Measurements from ENCODE around the gene CDH13.

The CDH13 gene

GRCh38 chr16:83472776-83473501, 846.2 kb downstream of the CDH13 start:
- TF ChIP-seq GATA3 (IDR thresholded peaks at IDR 0.05; ENCODE audit: low read depth, low read length) (no peak), GATA2 (IDR thresholded peaks at IDR 0.05; ENCODE audit: low read depth, low read length) (no peak)

GRCh38 chr16:83473926-83474650, 847.3 kb downstream of the CDH13 start:
- TF ChIP-seq GATA2 (IDR thresholded peaks at IDR 0.05; ENCODE audit: low read depth, low read length) (no peak), GATA3 (IDR thresholded peaks at IDR 0.05; ENCODE audit: low read depth, low read length) (no peak)

- TF ChIP-seq GATA2 (IDR thresholded peaks at IDR 0.05; ENCODE audit: low read depth, low read length) (no peak), GATA3 (IDR thresholded peaks at IDR 0.05; ENCODE audit: low read depth, low read length) (no peak)
Measured at GRCh38 chr16:83475108-83475507, 848.3 kb downstream of the CDH13 start.

- TF ChIP-seq GATA2 (IDR thresholded peaks at IDR 0.05; ENCODE audit: low read depth, low read length) = no peak
- TF ChIP-seq GATA3 (IDR thresholded peaks at IDR 0.05; ENCODE audit: low read depth, low read length) = no peak
Measured at GRCh38 chr16:83481589-83481988, 854.8 kb downstream of the CDH13 start.

- TF ChIP-seq GATA3 (IDR thresholded peaks at IDR 0.05; ENCODE audit: low read depth, low read length) = no peak
- TF ChIP-seq GATA2 (IDR thresholded peaks at IDR 0.05; ENCODE audit: low read depth, low read length) = no peak
Measured at GRCh38 chr16:83482545-83483162, 855.9 kb downstream of the CDH13 start.

- no peak for TF ChIP-seq GATA3 (IDR thresholded peaks at IDR 0.05; ENCODE audit: low read depth, low read length)
- TF ChIP-seq GATA2 (IDR thresholded peaks at IDR 0.05; ENCODE audit: low read depth, low read length) = no peak
Measured at GRCh38 chr16:83490073-83490472, 863.3 kb downstream of the CDH13 start.

GRCh38 chr16:83494459-83494858, 867.7 kb downstream of the CDH13 start:
- TF ChIP-seq GATA2 (IDR thresholded peaks at IDR 0.05; ENCODE audit: low read depth, low read length) (no peak), GATA3 (IDR thresholded peaks at IDR 0.05; ENCODE audit: low read depth, low read length) (no peak)

- TF ChIP-seq GATA3 (IDR thresholded peaks at IDR 0.05; ENCODE audit: low read depth, low read length) (no peak), GATA2 (IDR thresholded peaks at IDR 0.05; ENCODE audit: low read depth, low read length) (no peak)
Measured at GRCh38 chr16:83501481-83501880, 874.7 kb downstream of the CDH13 start.

- TF ChIP-seq GATA3 (IDR thresholded peaks at IDR 0.05; ENCODE audit: low read depth, low read length) (no peak), GATA2 (IDR thresholded peaks at IDR 0.05; ENCODE audit: low read depth, low read length) (no peak)
Measured at GRCh38 chr16:83508295-83508694, 881.5 kb downstream of the CDH13 start.

- TF ChIP-seq GATA3 (IDR thresholded peaks at IDR 0.05; ENCODE audit: low read depth, low read length) (no peak), GATA2 (IDR thresholded peaks at IDR 0.05; ENCODE audit: low read depth, low read length) (no peak)
Measured at GRCh38 chr16:83509316-83509715, 882.5 kb downstream of the CDH13 start.

- TF ChIP-seq GATA2 (IDR thresholded peaks at IDR 0.05; ENCODE audit: low read depth, low read length) = no peak
- TF ChIP-seq GATA3 (IDR thresholded peaks at IDR 0.05; ENCODE audit: low read depth, low read length) = no peak
Measured at GRCh38 chr16:83510906-83511305, 884.1 kb downstream of the CDH13 start.

GRCh38 chr16:83513008-83513755, 886.4 kb downstream of the CDH13 start:
- no peak for TF ChIP-seq GATA2 (IDR thresholded peaks at IDR 0.05; ENCODE audit: low read depth, low read length)
- no peak for TF ChIP-seq GATA3 (IDR thresholded peaks at IDR 0.05; ENCODE audit: low read depth, low read length)

GRCh38 chr16:83515395-83515794, 888.6 kb downstream of the CDH13 start:
- no peak for TF ChIP-seq GATA2 (IDR thresholded peaks at IDR 0.05; ENCODE audit: low read depth, low read length)
- no peak for TF ChIP-seq GATA3 (IDR thresholded peaks at IDR 0.05; ENCODE audit: low read depth, low read length)

GRCh38 chr16:83516931-83517330, 890.2 kb downstream of the CDH13 start:
- TF ChIP-seq GATA3 (IDR thresholded peaks at IDR 0.05; ENCODE audit: low read depth, low read length) (no peak), GATA2 (IDR thresholded peaks at IDR 0.05; ENCODE audit: low read depth, low read length) (no peak)

Data from SH-SY5Y (cell line).